ENCODE results near the gene JAM3. TPM values are rescaled to one million over a fixed set of nuclear protein-coding genes. Genes with fewer than 3 reads are reported as not detected.

JAM3 gene
- total and polyA plus RNA-seq, 10 of the 15 experiments (the other 5 are each of a cell fraction or from before 2014, with no cell fraction given): 0.04 to 1.1 (median 0.32) TPM; not detected in 1

GRCh38 chr11:134072844-134073243 is 4.0 kb downstream of the JAM3 start:
- RAD21 ChIA-PET (ENCODE audit: unreplicated experiment): no interaction called here
- ATAC-seq (peak; percentile 62), DNase-seq (ENCODE audit: low read depth, low spot score) (peak; percentile 12), FAIRE-seq (no peak)
- intact Hi-C loops (cut with micrococcal nuclease; ENCODE audit: unreplicated experiment) (no loop called here), in situ Hi-C loops (cut with MboI) (no loop called here)
- SMC1A ChIA-PET (ENCODE audit: uncharacterized antibody, unreplicated experiment): no interaction called here
- H3K4me3 ChIP-seq: no peak overlapping the region; the same call in 1 of the 2 replicates
- WGBS (ENCODE audit: insufficient coverage, insufficient replicate concordance, low lambda C conversion rate, missing lambda C conversion rate): 3% methylated on average over 4 of the region's 4 CpGs
- no peaks in the 10 kb centered on the region for H3K79me2 ChIP-seq (ENCODE audit: control insufficient read depth, insufficient read depth, low read length)
- H3K36me3 ChIP-seq (ENCODE audit: control insufficient read depth in 2 of 2, insufficient read depth in 2 of 2, low read length in 1 of 2): no peaks in the 10 kb centered on the region
- H4K20me1 ChIP-seq (ENCODE audit: control insufficient read depth, insufficient read depth): no peaks in the 10 kb centered on the region
- H3K4me2 ChIP-seq (ENCODE audit: control insufficient read depth, insufficient read depth): no peak overlapping the region
- no TSS peak for BruUV-seq (replicated peaks)
- H3K9ac ChIP-seq (ENCODE audit: control insufficient read depth, insufficient read depth, low read length): no peak overlapping the region
- H3K9me3 ChIP-seq (replicated peaks; ENCODE audit: control insufficient read depth, insufficient read depth, low read length): no peaks in the 10 kb centered on the region
- TF ChIP-seq, protein P1, sequence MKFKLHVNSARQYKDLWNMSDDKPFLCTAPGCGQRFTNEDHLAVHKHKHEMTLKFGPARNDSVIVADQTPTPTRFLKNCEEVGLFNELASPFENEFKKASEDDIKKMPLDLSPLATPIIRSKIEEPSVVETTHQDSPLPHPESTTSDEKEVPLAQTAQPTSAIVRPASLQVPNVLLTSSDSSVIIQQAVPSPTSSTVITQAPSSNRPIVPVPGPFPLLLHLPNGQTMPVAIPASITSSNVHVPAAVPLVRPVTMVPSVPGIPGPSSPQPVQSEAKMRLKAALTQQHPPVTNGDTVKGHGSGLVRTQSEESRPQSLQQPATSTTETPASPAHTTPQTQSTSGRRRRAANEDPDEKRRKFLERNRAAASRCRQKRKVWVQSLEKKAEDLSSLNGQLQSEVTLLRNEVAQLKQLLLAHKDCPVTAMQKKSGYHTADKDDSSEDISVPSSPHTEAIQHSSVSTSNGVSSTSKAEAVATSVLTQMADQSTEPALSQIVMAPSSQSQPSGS (IDR thresholded peaks at IDR 0.05; ENCODE audit: low read length): no peak
- no peak for TF ChIP-seq CREB1 (IDR thresholded peaks at IDR 0.05; ENCODE audit: low read depth)
- TF ChIP-seq POU2F2 (IDR thresholded peaks at IDR 0.05; ENCODE audit: borderline replicate concordance, low read depth, low read length): 0 out of 3 replicates have a peak, but pooled peaks have one; percentile 21
- no peak for TF ChIP-seq NFYB (IDR thresholded peaks at IDR 0.05; ENCODE audit: insufficient read depth, low read depth, low read length)
- no peak for TF ChIP-seq WRNIP1 (IDR thresholded peaks at IDR 0.05; ENCODE audit: borderline replicate concordance, low read depth, low read length)
- no peak for TF ChIP-seq GATAD2B (conservative IDR thresholded peaks at IDR 0.05; ENCODE audit: low read depth)
- TF ChIP-seq IRF3 (IDR thresholded peaks at IDR 0.05): no peak
- peaks cover 0 to 9% of the 10 kb centered on the region in 2 experiments; a peak in 3 of 4 replicates for H3K27me3 ChIP-seq (replicated peaks in 1 of 2; ENCODE audit: control insufficient read depth in 2 of 2, insufficient read depth in 2 of 2, low read length in 1 of 2)
- CTCF ChIA-PET: interaction anchor here (0.8 to 1.7 kb wide), 2 partner anchors 12 to 14 kb away, joined by 3 to 4 read pairs; no protein-coding TSS in a partner anchor
- H2AFZ ChIP-seq (ENCODE audit: control insufficient read depth, low read depth, low read length): no peak overlapping the region
- no peak overlapping the region for H3K27ac ChIP-seq (ENCODE audit: control insufficient read depth, insufficient read depth)
- POLR2A ChIA-PET: no interaction called here
- peaks cover 5% of the 10 kb centered on the region; the same call in 1 of the 2 replicates for H3K4me1 ChIP-seq (ENCODE audit: control insufficient read depth, insufficient read depth, low read length)

All from GM12878 (cell line).